Thoracic aorta (tissue), 2 donors: Measurements from ENCODE around the gene ZNF236. TPM values are rescaled to one million over a fixed set of nuclear protein-coding genes. Genes with fewer than 3 reads are reported as not detected.

Experiments used
- ATAC-seq: fragments of 150-250 bp; one replicate; pipeline ENCODE4 v1.8.0; 2017; ENCODE audit warnings: low read depth; ENCODE audit not compliant: insufficient number of reproducible peaks, low FRiP score
- DNase-seq: peaks from one replicate; pipeline ENCODE4 v3.0.0-alpha.2; 2020; ENCODE audit warnings: low spot score
- H3K27ac ChIP-seq, 2 donors: fragments of 200-600 bp; sonication (generic); 1 replicate in 1 of 2; 2 replicates in 1 of 2; pipeline ENCODE4 v1.5.1; 2016; ENCODE audit warnings: mild to moderate bottlenecking in 2 of 2, moderate library complexity in 2 of 2
- H3K27me3 ChIP-seq: fragments of 200-600 bp; sonication (generic); replicated peaks from 2 replicates; pipeline ENCODE4 v1.6.0; 2016; ENCODE audit warnings: mild to moderate bottlenecking; ENCODE audit not compliant: insufficient read depth
- H3K36me3 ChIP-seq: fragments of 200-600 bp; sonication (generic); one replicate; pipeline ENCODE4 v1.5.1; 2016
- H3K4me1 ChIP-seq, 2 donors: fragments of 200-600 bp; sonication (generic); 1 replicate in 1 of 2; 2 replicates in 1 of 2; pipeline versions ENCODE4 v1.5.1 to v1.6.0; 2016; ENCODE audit warnings: low read depth in 2 of 2, mild to moderate bottlenecking in 1 of 2; ENCODE audit not compliant: control insufficient read depth in 1 of 2
- H3K4me3 ChIP-seq: fragments of 200-600 bp; sonication (generic); 2 replicates; pipeline ENCODE4 v1.5.1; 2016; ENCODE audit warnings: mild to moderate bottlenecking
- H3K9me3 ChIP-seq: fragments of 200-600 bp; sonication (generic); 2 replicates; pipeline ENCODE4 v1.5.1; 2016
- CTCF ChIP-seq: fragments of 200-600 bp; sonication (generic); IDR thresholded peaks from one replicate; pipeline ENCODE4 v1.5.1; 2019; ENCODE audit warnings: antibody characterized with exemption
- total RNA-seq, 2 donors: library from RNA; depleted of rRNA; stranded (reverse); fragments of >200 nt; gene quantifications; one replicate each; pipeline versions ENCODE4 v1.1.0 to v1.2.3, GENCODE V29; 2016

ZNF236 gene
- total RNA-seq, 2 donors from 2014 or later, result 14.1 to 22.5 TPM

GRCh38 chr18:76839086-76839794 lies 16.9 kb downstream of the ZNF236 start:
- DNase-seq (no peak), ATAC-seq (no peak)
- H3K4me3 ChIP-seq, result no peak overlapping the region
- no peaks in the 10 kb centered on the region for H3K36me3 ChIP-seq
- no peak overlapping the region for H3K27ac ChIP-seq
- H3K4me1 ChIP-seq, result peaks cover 0 to 13% of the 10 kb centered on the region in 2 donors
- H3K9me3 ChIP-seq, result no peaks in the 10 kb centered on the region
- TF ChIP-seq CTCF, result no peak
- no peaks in the 10 kb centered on the region for H3K27me3 ChIP-seq

GRCh38 chr18:76842837-76843530 lies 20.6 kb downstream of the ZNF236 start:
- no peak overlapping the region for H3K4me3 ChIP-seq
- peaks cover 0 to 3% of the 10 kb centered on the region in 2 donors for H3K4me1 ChIP-seq
- ATAC-seq, result no peak
- DNase-seq, result no peak
- no peak for TF ChIP-seq CTCF
- H3K27me3 ChIP-seq, result no peaks in the 10 kb centered on the region
- no peak overlapping the region for H3K27ac ChIP-seq
- H3K36me3 ChIP-seq, result no peaks in the 10 kb centered on the region
- H3K9me3 ChIP-seq, result no peaks in the 10 kb centered on the region

DNA sequence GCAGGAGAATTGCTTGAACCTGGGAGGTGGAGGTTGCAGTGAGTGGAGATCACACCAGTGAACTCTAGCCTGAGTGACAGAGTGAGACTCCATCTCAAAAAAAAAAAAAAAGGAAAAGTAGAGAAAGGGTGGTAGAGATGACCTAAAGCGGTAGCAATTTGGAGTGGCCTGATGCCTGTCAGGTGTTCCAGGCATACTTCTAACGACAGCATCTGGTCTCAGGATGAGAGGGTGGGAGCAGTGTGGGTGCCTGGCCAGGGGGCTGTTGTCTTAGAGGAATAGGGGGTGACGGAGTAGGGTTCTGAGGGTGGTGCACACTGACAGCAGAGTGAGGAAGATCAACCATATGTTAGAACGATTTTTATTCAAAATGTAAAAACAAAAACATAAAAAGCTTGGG lies 21.8 kb downstream of the ZNF236 start:
- ATAC-seq, result no peak

GRCh38 chr18:76844742-76845477 lies 22.6 kb downstream of the ZNF236 start:
- TF ChIP-seq CTCF, result no peak
- ATAC-seq, result no peak
- no peak overlapping the region for H3K27ac ChIP-seq
- no peaks in the 10 kb centered on the region for H3K9me3 ChIP-seq
- no peaks in the 10 kb centered on the region for H3K4me1 ChIP-seq
- H3K27me3 ChIP-seq, result no peaks in the 10 kb centered on the region
- H3K4me3 ChIP-seq, result no peak overlapping the region
- no peaks in the 10 kb centered on the region for H3K36me3 ChIP-seq
- DNase-seq, result no peak

More for the DNA sequence above, 21.8 kb downstream of the ZNF236 start:
- no peaks in the 10 kb centered on the region for H3K27me3 ChIP-seq
- no peak for DNase-seq
- H3K4me1 ChIP-seq, result no peaks in the 10 kb centered on the region
- TF ChIP-seq CTCF, result no peak
- no peak overlapping the region for H3K4me3 ChIP-seq
- no peaks in the 10 kb centered on the region for H3K9me3 ChIP-seq
- H3K36me3 ChIP-seq, result no peaks in the 10 kb centered on the region
- H3K27ac ChIP-seq, result no peak overlapping the region

GRCh38 chr18:76846217-76846616 lies 23.9 kb downstream of the ZNF236 start:
- ATAC-seq (no peak), DNase-seq (no peak)
- Histone ChIP-seq H3K27ac (no peak overlapping the region), H3K4me3 (no peak overlapping the region), H3K27me3 (no peaks in the 10 kb centered on the region), H3K4me1 (no peaks in the 10 kb centered on the region), H3K36me3 (no peaks in the 10 kb centered on the region), H3K9me3 (no peaks in the 10 kb centered on the region)
- no peak for TF ChIP-seq CTCF
